ENCODE data around the gene WDR62.
"Not testable (repeated sequence)": the region's sequence is repeated elsewhere in the genome, so short reads cannot be mapped to it uniquely, and the experiment has no call there.

The WDR62 gene

DNA sequence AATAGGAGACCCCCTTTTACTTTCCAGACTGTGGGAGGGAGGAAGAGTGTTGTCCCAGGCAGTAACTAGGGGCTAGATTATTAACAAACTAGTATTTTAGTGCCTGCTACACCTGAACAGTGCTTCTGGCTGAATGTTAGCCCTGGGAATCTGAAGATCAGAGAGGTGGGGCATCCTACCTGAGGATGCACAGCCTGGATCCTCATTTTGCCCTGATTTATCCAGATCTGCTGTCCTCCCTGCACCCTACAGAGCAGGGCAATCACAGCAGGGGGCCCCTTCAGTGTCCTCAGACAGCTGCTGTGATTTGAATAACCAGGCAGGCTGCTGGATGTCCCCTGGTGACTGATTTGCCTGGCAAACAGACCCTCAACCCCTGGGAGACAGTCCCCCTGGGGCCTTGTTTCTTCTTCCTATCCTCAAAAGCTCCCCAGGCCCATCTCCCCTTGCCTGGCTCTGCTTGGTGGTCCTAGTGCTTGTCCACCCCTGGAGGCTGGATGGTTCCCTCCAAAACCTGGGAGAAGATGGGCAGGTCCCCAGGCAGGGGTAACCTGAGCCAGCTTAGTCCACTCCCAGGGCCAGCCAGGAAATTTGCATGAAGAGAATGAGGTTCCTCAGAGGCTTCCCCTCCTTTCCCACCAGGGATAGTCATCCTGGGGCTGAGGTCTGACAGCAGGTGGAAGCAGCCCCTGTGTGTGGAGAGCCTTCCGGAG lies 55.9 kb downstream of the WDR62 start, which contains the start of gene OVOL3:
Gene OVOL3, plus strand, starts transcription at position 657 of the 713 bp plus-strand sequence. CDS start 60 bp downstream, outside the sequence.
- DNase-seq (ENCODE audit: low read depth in 2 of 2) = no peak

DNA sequence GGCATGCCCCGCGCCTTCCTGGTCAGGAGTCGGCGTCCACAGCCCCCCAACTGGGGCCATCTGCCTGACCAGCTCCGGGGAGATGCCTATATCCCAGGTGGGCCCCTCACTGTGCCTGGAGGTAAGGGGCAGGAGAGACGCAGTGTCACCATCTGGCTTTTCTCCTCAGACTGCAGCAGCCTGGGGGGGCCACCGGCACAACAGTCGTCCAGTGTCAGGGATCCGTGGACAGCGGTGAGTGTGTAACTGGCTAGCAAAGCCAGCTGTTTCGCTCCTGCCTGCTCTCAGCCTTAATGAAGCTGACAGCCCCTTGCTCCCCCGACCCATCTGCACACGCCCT lies 56.5 kb downstream of the WDR62 start:
- no peak for DNase-seq (ENCODE audit: low read depth in 2 of 2)

DNA sequence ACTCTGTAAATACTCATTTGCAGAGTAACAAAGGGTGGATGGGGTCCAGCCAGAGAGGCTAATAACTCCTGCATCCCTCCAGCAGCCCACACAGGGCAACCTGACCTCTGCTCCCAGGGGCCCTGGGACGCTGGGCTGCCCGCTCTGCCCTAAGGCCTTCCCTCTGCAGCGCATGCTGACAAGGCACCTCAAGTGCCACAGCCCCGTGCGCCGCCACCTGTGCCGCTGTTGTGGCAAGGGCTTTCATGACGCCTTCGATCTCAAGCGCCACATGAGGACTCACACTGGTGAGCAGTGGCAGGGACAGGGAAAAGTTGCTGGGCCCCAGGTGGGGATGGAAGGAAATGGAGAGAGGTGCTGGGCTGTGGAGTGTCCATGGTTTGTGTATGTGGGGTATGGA lies 58.0 kb downstream of the WDR62 start:
- no peak for DNase-seq (ENCODE audit: low read depth in 2 of 2)

DNA sequence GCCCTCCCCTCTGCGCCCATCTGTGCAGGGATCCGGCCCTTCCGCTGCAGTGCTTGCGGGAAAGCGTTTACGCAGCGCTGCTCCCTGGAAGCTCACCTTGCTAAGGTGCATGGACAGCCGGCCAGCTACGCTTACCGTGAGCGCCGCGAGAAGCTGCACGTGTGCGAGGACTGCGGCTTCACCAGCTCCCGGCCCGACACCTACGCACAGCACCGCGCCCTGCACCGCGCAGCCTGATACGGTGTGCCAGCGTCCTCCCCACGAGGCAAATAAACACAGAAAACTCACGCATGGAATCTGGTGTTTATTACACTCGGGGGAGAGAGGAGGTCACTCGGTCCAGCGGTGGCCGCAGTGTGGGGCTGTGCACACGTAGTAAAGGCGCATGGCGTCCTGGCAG lies 58.7 kb downstream of the WDR62 start:
- DNase-seq (ENCODE audit: low read depth in 2 of 2) = no peak

DNA sequence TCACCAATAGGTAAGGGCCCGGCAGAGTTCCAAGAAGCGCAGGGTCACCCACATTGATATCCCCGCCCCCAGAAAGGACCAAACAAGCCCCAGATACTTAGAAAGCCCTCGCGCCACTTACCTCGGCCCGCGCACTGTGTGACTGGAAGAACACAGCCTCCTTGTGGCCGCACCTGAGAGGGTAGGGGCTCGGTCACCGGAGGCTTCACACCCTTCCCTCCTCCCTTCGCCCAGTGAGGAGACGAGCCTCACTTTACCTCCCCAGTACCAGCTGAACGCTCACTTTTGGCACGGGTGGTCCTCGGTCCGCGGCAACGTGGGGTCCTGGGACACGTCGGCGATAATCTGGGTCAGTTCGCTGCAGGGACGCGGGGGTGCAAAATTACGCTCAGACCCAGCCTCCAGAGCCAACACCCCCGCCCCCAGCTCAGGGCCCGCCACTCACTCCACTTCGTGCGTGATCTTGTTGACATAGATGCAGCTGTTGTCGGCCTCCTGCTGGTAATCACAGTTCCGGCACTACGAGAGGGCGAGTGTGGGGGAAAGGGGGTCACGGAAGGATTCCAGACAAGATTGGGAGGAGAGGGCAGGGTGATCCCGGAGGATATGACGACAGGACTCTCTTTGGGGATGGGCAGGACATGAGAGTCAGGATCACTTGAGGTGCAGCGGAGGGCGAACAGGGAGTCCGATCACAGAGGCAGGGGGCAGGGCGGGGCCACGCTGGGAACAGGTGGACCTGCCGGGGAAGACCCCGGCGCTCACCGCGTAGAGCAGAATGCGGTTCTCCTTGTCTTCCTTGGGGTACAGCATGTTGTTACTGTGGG lies 59.4 kb downstream of the WDR62 start:
- no peak for DNase-seq (ENCODE audit: low read depth in 2 of 2)

DNA sequence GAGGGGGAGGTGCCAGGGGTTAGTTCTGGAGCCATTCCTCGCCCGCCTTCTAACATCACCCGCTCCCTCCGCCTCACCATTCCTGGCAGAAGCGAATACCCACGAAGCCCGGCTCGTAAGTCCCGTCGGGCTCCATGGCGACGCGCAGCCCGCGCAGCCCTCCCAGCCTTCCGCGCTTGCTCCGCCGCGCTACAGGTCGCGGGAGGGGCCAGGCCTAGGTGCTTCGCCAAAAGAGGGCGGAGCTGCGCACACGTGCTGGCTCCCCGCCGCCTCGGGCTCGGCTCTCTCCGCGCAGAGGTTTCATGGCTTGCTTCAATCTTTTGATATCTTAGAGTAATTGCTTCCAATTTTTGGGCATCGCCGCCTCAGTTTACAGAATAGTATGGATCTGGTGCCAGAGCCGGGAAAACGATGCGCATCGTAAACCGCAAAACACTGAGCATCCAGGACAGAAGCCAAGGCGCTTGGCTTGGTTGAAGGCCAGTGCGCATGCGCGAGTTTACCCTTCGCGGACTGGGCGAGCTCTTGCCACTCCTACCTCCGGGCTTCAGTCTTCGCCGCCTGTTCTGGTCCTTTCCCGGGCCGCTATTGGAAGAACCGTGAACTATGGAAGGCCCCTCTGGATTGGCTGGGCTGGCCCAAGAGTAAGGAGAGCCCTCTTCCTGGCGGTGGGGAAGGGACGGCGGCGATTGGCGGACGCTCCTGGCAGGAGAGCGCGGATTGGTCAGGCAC lies 60.2 kb downstream of the WDR62 start, which contains the start of gene POLR2I:
Gene POLR2I, minus strand, starts transcription at position 155 of the 732 bp plus-strand sequence. Its CDS starts 19 bp downstream, at position 136.
- DNase-seq (ENCODE audit: low read depth in 2 of 2) = peak; percentile 96 to 97

DNA sequence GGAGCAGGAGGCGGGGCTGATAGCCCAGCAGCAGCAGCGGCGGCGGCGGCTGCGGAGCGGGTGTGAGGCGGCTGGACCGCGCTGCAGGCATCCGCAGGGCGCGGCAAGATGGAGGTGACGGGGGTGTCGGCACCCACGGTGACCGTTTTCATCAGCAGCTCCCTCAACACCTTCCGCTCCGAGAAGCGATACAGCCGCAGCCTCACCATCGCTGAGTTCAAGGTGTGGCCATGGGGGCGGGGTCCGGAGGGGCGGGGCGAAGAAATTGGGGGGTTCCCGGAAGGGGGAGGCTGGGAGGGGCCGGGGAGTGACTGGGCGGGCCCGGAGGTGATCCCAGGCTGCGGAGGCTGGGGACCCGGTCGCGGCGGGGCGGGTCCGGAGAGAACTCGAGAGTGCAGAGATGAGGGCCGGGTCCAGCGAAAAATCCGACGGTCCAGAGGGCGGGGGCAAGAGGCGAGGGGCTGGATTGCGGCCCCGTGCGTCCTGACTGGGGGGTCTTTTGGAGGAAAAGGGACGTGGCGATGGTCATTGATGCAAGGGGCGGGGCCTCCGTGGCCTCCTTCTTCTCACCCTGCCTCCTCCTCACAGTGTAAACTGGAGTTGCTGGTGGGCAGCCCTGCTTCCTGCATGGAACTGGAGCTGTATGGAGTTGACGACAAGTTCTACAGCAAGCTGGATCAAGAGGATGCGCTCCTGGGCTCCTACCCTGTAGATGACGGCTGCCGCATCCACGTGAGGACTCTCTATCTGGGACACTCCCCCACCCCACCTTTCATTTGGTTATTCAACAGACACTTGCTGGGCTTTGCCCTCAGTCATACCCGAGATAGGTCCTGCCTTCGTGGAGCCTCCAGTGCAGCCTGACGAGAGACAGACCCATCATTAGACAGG lies 61.0 kb downstream of the WDR62 start, which contains the start of gene TBCB:
Gene TBCB, plus strand, starts transcription at position 16 of the 891 bp plus-strand sequence. Its CDS starts 93 bp downstream, at position 109.
- peak; percentile 79 to 89 for DNase-seq (ENCODE audit: low read depth in 2 of 2)

DNA sequence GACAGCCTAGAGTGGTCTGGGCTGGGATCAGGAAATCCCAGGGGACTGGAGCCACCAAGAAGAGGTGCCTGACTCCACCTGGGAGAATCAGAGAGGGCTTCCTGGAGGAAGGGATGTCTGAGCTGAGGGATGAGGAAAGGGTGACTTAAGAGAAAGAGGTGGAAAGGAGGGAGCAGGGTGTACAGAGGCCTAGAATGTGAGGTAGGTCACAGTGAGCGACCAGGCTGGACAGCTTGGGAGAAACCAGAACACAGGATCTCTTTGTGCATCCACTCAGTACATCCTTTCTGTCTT lies 61.6 kb downstream of the WDR62 start:
- no peak for DNase-seq (ENCODE audit: low read depth in 2 of 2)

DNA sequence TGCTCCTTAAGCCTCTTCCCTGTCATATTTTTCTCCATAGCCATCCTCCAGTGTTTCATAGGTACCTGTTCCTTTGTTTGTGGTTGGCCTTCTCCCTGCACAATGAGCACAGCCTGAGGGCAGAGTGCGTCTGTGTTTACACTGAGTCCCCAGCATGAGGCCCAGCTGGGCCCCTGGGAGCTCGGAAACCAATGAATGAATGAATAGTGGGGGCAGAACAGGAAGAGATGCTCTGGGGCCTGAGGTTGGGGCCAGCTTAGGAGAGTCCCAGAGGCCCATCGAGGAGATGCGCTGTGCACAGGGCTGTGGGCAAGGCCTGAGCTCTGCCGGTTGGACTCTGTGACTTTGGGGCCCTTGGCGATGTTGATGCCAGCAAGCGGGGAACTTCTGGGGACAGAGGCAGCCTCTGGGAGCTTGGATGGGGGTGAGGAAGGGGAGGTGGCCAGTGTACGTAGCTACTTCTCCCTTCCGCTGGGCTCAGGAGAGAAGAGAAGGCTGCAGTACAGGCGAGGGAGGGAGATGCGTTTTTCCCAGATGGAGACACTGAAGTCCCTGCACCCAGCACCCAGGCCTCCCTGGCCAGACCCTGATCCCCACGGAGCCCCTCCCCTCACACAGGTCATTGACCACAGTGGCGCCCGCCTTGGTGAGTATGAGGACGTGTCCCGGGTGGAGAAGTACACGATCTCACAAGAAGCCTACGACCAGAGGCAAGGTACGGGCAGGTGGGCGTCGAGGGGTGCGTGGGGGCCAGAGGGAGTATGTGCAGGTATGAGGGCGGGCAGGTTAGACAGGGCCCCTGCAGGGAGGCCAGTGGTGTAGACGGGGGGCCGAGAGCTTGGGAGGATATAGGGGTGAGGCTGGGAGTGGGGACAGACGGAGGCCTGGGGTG lies 65.6 kb downstream of the WDR62 start:
- no peak for DNase-seq (ENCODE audit: low read depth in 2 of 2)

DNA sequence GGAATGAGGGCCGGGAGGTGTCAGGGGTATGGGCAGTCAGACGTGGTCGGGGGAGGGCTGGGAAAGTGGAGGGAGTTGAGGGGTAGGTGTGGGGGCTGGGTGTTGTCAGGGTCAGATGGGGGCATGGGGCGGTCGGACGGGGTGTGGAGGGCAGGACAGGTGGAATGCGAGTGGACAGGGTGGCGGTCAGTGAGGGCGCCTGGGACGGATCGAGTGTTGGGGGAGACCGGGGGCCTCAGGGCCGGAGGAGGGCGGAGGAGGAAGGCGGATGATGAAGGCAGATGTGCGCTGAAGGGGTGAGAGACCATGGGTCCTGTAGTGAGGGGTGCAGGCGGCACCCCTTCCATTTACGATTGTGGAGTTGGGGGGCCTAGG lies 66.3 kb downstream of the WDR62 start:
- DNase-seq (ENCODE audit: low read depth in 2 of 2) = no peak

DNA sequence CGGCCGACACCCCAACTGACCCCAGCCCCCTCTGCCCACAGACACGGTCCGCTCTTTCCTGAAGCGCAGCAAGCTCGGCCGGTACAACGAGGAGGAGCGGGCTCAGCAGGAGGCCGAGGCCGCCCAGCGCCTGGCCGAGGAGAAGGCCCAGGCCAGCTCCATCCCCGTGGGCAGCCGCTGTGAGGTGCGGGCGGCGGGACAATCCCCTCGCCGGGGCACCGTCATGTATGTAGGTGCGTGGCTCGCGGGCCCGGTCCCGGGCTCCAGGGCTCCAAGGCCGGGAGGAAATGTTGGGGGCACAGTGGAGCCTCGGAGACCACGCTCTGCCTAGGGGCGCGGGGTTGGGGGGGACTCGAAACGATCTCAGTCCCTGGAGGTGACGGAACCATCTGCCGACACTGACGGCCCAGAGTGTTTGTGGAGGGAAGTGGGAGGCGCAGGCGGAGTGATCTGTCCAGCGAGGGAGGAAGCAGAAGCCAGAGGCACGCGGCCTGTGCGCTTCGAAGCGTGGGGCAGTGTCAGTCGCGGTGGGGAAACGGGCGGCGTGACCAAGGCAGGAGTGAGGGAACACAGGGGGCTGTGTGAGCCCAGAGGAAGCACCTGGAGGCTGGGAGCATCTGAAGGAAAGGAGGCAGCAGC lies 66.9 kb downstream of the WDR62 start:
- DNase-seq (ENCODE audit: low read depth in 2 of 2) = no peak

DNA sequence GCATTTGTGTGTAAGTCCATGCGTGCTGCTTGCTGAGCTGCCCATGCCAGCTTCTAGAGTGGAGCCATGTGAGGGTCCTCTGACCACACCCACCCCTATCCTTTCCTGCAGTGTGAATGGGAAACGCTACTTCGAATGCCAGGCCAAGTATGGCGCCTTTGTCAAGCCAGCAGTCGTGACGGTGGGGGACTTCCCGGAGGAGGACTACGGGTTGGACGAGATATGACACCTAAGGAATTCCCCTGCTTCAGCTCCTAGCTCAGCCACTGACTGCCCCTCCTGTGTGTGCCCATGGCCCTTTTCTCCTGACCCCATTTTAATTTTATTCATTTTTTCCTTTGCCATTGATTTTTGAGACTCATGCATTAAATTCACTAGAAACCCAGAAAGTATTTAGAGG lies 70.9 kb downstream of the WDR62 start:
- DNase-seq (ENCODE audit: low read depth in 2 of 2) = no peak

DNA sequence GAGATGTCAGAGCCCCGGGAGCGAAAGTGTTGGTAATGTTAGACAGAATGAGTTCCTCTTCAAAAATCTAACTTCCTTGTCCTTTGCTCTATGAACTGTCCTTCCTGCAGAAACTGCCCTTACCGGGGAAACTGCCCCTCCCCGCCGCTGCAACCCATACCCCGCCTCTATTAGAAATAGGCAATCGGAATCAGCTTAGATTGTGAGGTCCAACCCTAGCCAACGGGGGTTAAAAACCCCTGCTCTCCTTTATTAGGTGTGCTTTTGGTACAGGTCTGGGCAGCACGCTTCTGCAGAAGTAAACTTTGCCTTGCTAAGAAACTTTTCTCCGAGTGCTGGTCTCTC lies 73.7 kb downstream of the WDR62 start:
- DNase-seq (ENCODE audit: low read depth in 2 of 2) = no peak

DNA sequence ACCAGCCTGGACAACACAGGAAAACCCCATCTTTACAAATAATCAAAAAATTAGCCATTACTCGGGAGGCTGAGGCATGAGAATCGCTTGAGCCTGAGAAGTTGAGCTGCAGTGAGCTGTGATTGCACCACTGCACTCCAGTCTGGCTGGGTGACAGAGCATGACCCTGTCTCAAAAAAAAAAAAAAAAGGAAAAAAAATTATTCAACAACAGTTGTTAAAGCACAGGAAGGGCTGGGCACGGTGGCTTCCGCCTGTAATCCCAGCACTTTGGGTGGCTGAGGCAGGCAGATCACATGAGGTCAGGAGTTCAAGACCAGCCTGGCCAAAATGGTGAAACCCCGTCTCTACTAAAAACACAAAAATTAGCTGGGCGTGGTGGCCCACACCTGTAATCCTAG lies 76.5 kb downstream of the WDR62 start:
- DNase-seq (ENCODE audit: low read depth in 2 of 2) = not testable (repeated sequence)

DNA sequence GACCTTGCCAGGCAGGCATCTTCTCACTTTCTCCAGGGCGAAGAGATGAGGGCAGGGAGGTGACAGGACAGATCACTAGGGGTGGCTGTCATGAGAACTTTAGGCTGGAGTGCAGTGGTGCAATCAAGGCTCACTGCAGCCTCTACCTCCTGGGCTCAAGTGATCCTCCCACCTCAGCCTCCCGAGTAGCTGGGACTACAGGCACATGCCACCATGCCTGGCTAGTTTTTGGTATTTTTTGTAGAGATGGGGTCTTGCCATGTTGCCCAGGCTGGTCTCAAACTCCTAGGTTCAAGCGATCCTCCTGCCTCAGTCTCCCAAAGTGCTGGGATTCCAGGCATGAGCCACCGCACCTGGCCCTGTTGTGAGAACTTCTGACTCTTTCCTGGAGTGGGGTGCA lies 80.2 kb downstream of the WDR62 start:
- DNase-seq (ENCODE audit: low read depth in 2 of 2) = not testable (repeated sequence)

DNA sequence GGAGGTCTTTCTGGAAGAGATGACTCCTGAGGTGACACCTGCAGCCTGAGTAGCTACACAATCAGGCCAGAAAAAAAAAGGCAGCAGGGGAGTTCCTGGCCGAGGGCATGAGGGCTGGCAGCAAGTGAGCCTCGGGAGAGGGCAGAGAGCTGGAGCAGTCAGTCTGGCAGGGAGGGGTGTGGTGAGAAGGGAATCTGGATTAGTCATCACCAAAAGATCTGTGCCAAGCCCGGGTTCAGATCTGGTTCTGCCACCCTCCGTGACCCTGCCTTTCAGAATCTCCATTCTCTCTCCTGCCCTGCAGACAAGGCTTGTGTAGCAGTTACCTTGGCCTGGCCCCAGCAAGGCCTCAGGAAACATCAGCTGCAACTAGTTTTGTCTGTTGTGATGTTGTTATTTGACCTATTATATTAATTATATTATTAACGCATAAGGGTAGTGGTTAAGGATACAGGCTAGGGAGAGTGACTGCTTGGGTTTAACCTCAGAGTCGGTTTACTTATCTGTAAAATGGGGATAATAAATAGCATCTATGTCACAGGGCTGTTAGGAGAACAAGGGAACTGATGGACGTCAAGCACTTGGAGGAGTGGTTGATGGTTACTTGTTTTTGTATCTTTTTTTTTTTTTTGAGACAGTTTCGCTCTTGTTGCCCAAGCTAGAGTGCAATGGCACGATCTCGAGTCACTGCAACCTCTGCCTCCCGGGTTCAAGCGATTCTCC lies 82.4 kb downstream of the WDR62 start:
- DNase-seq (ENCODE audit: low read depth in 2 of 2) = no peak

DNA sequence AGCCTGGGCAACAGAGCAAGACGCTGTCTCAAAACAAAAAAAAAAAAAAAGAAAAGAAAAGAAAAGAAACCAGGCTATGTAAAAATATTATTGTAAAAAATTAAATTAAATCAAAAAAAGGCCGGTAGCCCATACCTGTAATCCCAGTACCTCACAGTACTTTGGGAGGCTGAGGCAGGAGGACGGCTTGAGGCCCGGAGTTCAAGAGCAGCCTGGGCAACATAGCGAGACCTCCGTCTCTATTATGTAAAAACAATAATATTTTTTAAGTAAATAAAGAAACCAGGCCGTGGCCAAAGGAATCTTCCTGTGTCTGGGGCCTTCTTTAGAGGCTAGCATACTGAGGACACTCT lies 84.4 kb downstream of the WDR62 start:
- no peak for DNase-seq (ENCODE audit: low read depth in 2 of 2)

DNA sequence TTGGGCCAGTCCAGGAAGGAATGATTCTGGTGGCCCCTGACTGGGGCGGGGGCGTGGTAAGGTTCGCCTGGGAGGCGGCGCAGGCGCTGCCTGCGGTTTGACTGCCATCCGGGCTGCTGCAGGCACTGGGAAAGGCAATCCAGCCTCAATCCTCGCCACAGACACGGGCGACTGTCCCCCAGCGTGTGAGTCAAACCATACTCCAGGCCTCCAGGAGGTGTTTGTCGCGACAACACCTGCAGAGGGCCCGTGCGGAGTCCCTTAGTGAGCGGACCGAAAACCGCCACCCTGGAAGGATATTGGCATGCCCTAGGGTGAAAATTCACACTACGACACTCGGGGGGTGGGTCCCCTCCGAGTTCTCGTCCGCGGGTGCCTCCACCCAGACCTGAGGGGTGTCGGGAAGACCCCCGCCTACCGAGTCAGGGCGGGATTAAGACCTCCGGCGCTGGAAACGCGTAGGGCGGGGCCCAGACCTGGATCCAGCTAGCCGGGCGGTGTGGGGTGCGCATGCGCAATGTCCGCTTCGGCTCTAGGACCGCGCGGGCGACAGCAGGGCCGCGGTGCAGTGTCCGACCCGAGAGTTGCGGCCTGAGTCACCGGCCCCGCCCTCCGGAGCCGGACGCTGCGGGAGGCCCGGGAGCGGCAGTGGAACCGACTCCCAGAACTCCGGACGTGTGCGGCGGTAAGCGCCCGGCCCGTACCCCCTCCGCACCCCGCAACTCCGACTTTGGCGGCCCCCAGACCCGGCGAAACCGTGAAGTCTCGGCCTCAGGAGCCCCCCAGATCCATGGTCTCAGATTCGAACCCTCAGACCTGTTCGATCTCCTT lies 85.0 kb downstream of the WDR62 start, which contains the start of gene CAPNS1:
Gene CAPNS1, plus strand, starts transcription at position 594 of the 831 bp plus-strand sequence. CDS start 946 bp downstream, outside the sequence.
- peak; percentile 87 for DNase-seq (ENCODE audit: low read depth in 2 of 2)
